Stomach (tissue), 4 donors: ENCODE data around the gene TMEM231.

ENCODE experiments used
- POLR2A ChIP-seq, 4 donors: fragments of 450-650 bp; IDR thresholded peaks; one replicate each; pipeline ENCODE4 v1.6.1; 2016; ENCODE audit warnings: antibody characterized with exemption in 4 of 4, control low read depth in 2 of 4, mild to moderate bottlenecking in 1 of 4, moderate library complexity in 1 of 4
- TF ChIP-seq, protein P1 (sequence below), 7 experiments: fragments of 450-650 bp in 4 of 7; fragments of 200-600 bp in 3 of 7; sonication (generic) in 3 of 7; IDR thresholded peaks; one replicate each; pipeline ENCODE4 v1.5.1; 2016 to 2019; ENCODE audit warnings: antibody characterized with exemption in 7 of 7, control low read depth in 2 of 7, mild to moderate bottlenecking in 1 of 7

DNA sequence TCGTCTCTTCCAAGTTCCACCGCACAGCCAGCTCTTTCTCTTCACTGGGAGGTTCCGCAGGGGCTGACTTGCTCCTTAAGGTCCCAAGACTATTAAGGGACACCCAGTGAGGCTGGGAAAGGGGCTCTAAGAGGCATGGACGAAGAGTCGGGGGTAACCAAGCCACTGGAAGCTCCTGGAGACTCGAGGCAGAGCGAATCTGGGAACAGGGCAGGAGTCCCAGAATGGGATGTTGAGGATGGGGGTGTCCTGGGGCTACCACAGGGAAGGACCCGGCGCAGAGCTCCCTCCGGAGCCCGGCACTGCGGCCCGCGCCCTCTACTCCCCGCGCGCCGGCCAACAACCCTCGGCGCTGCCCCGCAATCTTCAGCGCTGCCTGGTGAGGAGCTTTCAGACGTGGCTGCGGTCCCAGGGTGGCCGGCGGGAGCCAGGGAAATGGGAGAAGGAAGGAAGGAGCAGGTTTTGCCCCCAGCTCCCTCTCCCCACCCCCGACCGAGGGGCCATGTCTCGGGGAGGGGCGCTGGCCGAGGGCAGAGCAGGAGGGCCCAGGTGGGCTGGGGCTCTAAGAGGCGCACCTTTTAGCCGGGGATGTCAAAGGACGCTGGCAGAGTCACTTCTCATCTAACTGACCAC lies 20.7 kb downstream of the TMEM231 start:
- TF ChIP-seq, protein P1, sequence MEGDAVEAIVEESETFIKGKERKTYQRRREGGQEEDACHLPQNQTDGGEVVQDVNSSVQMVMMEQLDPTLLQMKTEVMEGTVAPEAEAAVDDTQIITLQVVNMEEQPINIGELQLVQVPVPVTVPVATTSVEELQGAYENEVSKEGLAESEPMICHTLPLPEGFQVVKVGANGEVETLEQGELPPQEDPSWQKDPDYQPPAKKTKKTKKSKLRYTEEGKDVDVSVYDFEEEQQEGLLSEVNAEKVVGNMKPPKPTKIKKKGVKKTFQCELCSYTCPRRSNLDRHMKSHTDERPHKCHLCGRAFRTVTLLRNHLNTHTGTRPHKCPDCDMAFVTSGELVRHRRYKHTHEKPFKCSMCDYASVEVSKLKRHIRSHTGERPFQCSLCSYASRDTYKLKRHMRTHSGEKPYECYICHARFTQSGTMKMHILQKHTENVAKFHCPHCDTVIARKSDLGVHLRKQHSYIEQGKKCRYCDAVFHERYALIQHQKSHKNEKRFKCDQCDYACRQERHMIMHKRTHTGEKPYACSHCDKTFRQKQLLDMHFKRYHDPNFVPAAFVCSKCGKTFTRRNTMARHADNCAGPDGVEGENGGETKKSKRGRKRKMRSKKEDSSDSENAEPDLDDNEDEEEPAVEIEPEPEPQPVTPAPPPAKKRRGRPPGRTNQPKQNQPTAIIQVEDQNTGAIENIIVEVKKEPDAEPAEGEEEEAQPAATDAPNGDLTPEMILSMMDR (IDR thresholded peaks at IDR 0.05), result no peak
- no peak for TF ChIP-seq POLR2A (IDR thresholded peaks at IDR 0.05)
